Loucy (cell line): Measurements from ENCODE around the gene OSBPL7.

Experiments
- H2AFZ ChIP-seq: fragments of 200-600 bp; sonication (generic); 2 replicates; pipeline ENCODE4 v1.6.0; 2016; ENCODE audit warnings: antibody characterized with exemption, mild to moderate bottlenecking, low read length, moderate library complexity
- H3F3A ChIP-seq: fragments of 200-600 bp; 2 replicates; pipeline ENCODE4 v1.6.0; 2016; ENCODE audit warnings: antibody characterized with exemption, low read depth, mild to moderate bottlenecking
- H3K27me3 ChIP-seq: fragments of 200-600 bp; sonication (generic); 2 replicates; pipeline ENCODE4 v1.6.1; 2014; ENCODE audit warnings: low read length, mild to moderate bottlenecking; ENCODE audit not compliant: insufficient read depth, poor library complexity, severe bottlenecking
- H3K36me3 ChIP-seq: fragments of 200-600 bp; sonication (generic); 2 replicates; pipeline ENCODE4 v1.6.1; 2016; ENCODE audit warnings: low read length; ENCODE audit not compliant: insufficient read depth
- H3K4me1 ChIP-seq: fragments of 200-600 bp; sonication (generic); 2 replicates; pipeline ENCODE4 v1.5.1; 2014; ENCODE audit warnings: low read length, mild to moderate bottlenecking; ENCODE audit not compliant: insufficient read depth, poor library complexity, severe bottlenecking
- H3K4me2 ChIP-seq: fragments of 200-600 bp; sonication (generic); 2 replicates; pipeline ENCODE4 v1.6.0; 2014; ENCODE audit warnings: antibody characterized with exemption, low read length, low read depth, mild to moderate bottlenecking; ENCODE audit not compliant: poor library complexity, severe bottlenecking
- H3K4me3 ChIP-seq: fragments of 200-600 bp; sonication (generic); 2 replicates; pipeline ENCODE4 v1.5.1; 2014; ENCODE audit warnings: low read length, mild to moderate bottlenecking, mixed read lengths; ENCODE audit not compliant: poor library complexity, severe bottlenecking
- H3K79me2 ChIP-seq: fragments of 200-600 bp; sonication (generic); 2 replicates; pipeline ENCODE4 v1.6.1; 2014; ENCODE audit warnings: low read length; ENCODE audit not compliant: insufficient read depth
- H3K9ac ChIP-seq: fragments of 200-600 bp; sonication (generic); 2 replicates; pipeline ENCODE4 v1.6.0; 2014; ENCODE audit warnings: mild to moderate bottlenecking, low read depth, low read length, moderate library complexity; ENCODE audit not compliant: poor library complexity, severe bottlenecking
- H3K9me2 ChIP-seq: fragments of 200-600 bp; sonication (generic); replicated peaks from 2 replicates; pipeline ENCODE4 v1.6.1; 2016; ENCODE audit warnings: low read depth, low read length, mixed read lengths
- H3K9me3 ChIP-seq: fragments of 200-600 bp; sonication (generic); 2 replicates; pipeline ENCODE4 v1.6.1; 2014; ENCODE audit warnings: mild to moderate bottlenecking, antibody characterized with exemption, low read length, low read depth; ENCODE audit not compliant: insufficient read depth
- H4K20me1 ChIP-seq: fragments of 200-600 bp; sonication (generic); 2 replicates; pipeline ENCODE4 v1.6.0; 2014; ENCODE audit warnings: antibody characterized with exemption, low read length, mild to moderate bottlenecking; ENCODE audit not compliant: insufficient read depth, poor library complexity, severe bottlenecking
- EZH2phosphoT487 ChIP-seq: fragments of 200-600 bp; IDR thresholded peaks from 2 replicates; pipeline ENCODE4 v1.6.1; 2018; ENCODE audit warnings: antibody characterized with exemption, mild to moderate bottlenecking, moderate library complexity, borderline replicate concordance
- TF ChIP-seq, protein P1 (sequence below): fragments of 200-600 bp; sonication (generic); conservative IDR thresholded peaks from 2 replicates; pipeline ENCODE4 v1.5.1; 2014; ENCODE audit warnings: mild to moderate bottlenecking, antibody characterized with exemption, low read length

OSBPL7 gene

DNA sequence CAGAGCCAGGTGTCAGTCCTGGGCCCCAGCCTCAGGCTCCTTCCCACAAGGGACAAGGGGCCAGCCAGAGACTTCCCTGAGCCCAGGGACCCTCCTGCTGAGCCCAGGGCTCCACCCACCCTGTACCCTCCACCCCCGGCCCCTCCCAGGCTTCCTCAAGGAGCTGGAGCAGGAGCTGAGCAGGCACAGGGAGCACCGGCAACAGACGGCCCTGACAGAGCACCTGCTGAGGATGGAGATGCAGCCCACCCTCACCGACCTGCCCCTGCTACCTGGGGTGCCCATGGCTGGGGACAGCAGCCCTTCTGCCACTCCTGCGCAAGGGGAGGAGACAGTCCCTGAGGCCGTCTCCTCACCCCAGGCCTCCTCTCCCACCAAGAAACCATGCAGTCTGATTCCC lies 15.0 kb upstream of the OSBPL7 start:
- peaks cover 33% of the 10 kb centered on the region for H3K4me1 ChIP-seq
- no peaks in the 10 kb centered on the region for H3K27me3 ChIP-seq
- H3K79me2 ChIP-seq, result peaks cover 19% of the 10 kb centered on the region
- H3K9ac ChIP-seq, result no peak overlapping the region
- H3K9me3 ChIP-seq, result no peaks in the 10 kb centered on the region
- no peaks in the 10 kb centered on the region for H3F3A ChIP-seq
- H3K4me3 ChIP-seq, result no peak overlapping the region
- TF ChIP-seq, protein P1, sequence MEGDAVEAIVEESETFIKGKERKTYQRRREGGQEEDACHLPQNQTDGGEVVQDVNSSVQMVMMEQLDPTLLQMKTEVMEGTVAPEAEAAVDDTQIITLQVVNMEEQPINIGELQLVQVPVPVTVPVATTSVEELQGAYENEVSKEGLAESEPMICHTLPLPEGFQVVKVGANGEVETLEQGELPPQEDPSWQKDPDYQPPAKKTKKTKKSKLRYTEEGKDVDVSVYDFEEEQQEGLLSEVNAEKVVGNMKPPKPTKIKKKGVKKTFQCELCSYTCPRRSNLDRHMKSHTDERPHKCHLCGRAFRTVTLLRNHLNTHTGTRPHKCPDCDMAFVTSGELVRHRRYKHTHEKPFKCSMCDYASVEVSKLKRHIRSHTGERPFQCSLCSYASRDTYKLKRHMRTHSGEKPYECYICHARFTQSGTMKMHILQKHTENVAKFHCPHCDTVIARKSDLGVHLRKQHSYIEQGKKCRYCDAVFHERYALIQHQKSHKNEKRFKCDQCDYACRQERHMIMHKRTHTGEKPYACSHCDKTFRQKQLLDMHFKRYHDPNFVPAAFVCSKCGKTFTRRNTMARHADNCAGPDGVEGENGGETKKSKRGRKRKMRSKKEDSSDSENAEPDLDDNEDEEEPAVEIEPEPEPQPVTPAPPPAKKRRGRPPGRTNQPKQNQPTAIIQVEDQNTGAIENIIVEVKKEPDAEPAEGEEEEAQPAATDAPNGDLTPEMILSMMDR, result no peak
- no peak for TF ChIP-seq EZH2phosphoT487
- H4K20me1 ChIP-seq, result no peaks in the 10 kb centered on the region
- no peak overlapping the region for H3K4me2 ChIP-seq
- H3K9me2 ChIP-seq, result no peaks in the 10 kb centered on the region
- no peaks in the 10 kb centered on the region for H3K36me3 ChIP-seq
- no peak overlapping the region for H2AFZ ChIP-seq

DNA sequence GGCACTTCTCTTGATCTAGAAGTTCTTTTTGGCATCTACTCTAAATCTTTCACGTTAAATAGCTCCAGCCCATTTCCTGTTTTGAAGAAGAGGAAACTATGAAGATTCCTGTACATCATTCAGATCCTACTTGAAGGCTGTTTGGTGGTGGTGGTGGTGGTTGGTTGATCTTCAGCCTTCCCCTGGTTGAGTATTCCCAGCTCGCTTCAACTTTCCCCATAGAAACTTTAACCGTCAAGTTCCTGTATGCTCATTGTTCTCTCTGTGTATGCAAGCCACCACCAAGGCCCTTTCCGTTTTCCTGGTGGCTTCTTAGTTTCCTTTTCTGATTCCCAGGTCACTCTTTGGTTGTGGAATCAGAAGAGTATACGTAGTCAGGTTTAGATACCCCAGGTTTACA lies 13.2 kb upstream of the OSBPL7 start:
- Histone ChIP-seq H3K9ac (no peak overlapping the region), H3K4me1 (peaks cover 24% of the 10 kb centered on the region), H2AFZ (no peak overlapping the region), H3K79me2 (peaks cover 24% of the 10 kb centered on the region), H3K4me2 (no peak overlapping the region), H3K9me2 (no peaks in the 10 kb centered on the region), H3F3A (no peaks in the 10 kb centered on the region), H3K27me3 (no peaks in the 10 kb centered on the region), H4K20me1 (peaks cover 9% of the 10 kb centered on the region), H3K4me3 (no peak overlapping the region), H3K36me3 (no peaks in the 10 kb centered on the region), H3K9me3 (no peaks in the 10 kb centered on the region)
- TF ChIP-seq EZH2phosphoT487, result no peak
- TF ChIP-seq, protein P1, result no peak

DNA sequence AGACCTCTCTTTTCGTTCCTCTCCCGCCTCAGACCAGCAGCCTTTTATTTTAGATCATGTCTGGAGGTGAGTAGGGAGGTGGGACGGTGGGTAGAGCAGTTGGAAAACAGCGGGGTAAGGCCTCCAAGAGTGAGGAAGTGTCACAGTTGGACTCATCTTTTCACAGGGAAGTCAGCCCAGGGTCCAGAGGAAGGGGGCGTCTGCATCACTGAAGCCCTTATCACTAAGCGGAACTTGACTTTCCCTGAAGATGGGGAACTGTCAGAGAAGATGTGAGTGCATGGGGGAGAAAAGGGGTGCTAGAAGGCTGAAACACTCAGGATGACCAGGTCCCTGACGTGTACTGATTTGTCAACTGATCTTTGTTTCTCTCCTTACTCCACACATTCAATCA lies 10.3 kb upstream of the OSBPL7 start:
- H3K9me2 ChIP-seq, result no peaks in the 10 kb centered on the region
- peaks cover 28% of the 10 kb centered on the region for H3K79me2 ChIP-seq
- H3F3A ChIP-seq, result no peaks in the 10 kb centered on the region
- H3K9me3 ChIP-seq, result no peaks in the 10 kb centered on the region
- H3K27me3 ChIP-seq, result no peaks in the 10 kb centered on the region
- TF ChIP-seq EZH2phosphoT487, result no peak
- TF ChIP-seq, protein P1, result no peak
- H3K4me1 ChIP-seq, result peaks cover 20% of the 10 kb centered on the region
- H4K20me1 ChIP-seq, result peaks cover 9% of the 10 kb centered on the region
- peaks cover 3% of the 10 kb centered on the region; the same call in 1 of the 2 replicates for H3K36me3 ChIP-seq
- H3K4me2 ChIP-seq, result peak overlapping the region; percentile 86
- H3K4me3 ChIP-seq, result peak overlapping the region; percentile 89
- peak overlapping the region; percentile 49 for H2AFZ ChIP-seq
- peak overlapping the region; percentile 82 for H3K9ac ChIP-seq
